Measurements from ENCODE around the gene BCL7C.

DNA sequence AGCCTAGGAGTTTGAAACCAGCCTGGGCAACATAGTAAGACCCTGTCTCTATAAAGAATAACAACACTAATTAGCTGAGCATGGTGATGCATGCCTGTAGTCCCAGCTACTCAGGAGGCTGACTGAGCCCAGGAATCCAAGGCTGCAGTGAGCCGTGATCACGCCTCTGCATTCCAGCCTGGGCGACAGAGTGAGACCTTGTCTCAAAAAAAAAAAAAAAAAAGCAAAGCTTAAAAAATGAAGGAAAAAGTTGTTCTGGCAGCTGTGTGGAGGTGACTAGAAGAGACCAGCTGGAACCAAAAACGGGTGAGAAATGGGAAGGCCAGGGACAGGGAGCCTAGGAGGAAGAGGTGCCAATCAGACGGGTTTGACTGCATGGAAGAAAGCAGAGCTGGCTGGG is 4.2 kb downstream of the BCL7C start:
- TF ChIP-seq CREB1 (IDR thresholded peaks at IDR 0.05; ENCODE audit: low read depth) (no peak), CEBPB (IDR thresholded peaks at IDR 0.05) (no peak), RAD21 (IDR thresholded peaks at IDR 0.05; ENCODE audit: low read depth) (no peak), TAF1 (IDR thresholded peaks at IDR 0.05; ENCODE audit: low read depth) (no peak), FOXM1 (IDR thresholded peaks at IDR 0.05; ENCODE audit: borderline replicate concordance, low read depth) (no peak), NFIC (IDR thresholded peaks at IDR 0.05) (no peak)
- TF ChIP-seq, protein P1, sequence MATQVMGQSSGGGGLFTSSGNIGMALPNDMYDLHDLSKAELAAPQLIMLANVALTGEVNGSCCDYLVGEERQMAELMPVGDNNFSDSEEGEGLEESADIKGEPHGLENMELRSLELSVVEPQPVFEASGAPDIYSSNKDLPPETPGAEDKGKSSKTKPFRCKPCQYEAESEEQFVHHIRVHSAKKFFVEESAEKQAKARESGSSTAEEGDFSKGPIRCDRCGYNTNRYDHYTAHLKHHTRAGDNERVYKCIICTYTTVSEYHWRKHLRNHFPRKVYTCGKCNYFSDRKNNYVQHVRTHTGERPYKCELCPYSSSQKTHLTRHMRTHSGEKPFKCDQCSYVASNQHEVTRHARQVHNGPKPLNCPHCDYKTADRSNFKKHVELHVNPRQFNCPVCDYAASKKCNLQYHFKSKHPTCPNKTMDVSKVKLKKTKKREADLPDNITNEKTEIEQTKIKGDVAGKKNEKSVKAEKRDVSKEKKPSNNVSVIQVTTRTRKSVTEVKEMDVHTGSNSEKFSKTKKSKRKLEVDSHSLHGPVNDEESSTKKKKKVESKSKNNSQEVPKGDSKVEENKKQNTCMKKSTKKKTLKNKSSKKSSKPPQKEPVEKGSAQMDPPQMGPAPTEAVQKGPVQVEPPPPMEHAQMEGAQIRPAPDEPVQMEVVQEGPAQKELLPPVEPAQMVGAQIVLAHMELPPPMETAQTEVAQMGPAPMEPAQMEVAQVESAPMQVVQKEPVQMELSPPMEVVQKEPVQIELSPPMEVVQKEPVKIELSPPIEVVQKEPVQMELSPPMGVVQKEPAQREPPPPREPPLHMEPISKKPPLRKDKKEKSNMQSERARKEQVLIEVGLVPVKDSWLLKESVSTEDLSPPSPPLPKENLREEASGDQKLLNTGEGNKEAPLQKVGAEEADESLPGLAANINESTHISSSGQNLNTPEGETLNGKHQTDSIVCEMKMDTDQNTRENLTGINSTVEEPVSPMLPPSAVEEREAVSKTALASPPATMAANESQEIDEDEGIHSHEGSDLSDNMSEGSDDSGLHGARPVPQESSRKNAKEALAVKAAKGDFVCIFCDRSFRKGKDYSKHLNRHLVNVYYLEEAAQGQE (IDR thresholded peaks at IDR 0.05; ENCODE audit: low read depth): no peak
- TF ChIP-seq, protein P2, sequence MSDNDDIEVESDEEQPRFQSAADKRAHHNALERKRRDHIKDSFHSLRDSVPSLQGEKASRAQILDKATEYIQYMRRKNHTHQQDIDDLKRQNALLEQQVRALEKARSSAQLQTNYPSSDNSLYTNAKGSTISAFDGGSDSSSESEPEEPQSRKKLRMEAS (IDR thresholded peaks at IDR 0.05): no peak
- TF ChIP-seq, protein P3, sequence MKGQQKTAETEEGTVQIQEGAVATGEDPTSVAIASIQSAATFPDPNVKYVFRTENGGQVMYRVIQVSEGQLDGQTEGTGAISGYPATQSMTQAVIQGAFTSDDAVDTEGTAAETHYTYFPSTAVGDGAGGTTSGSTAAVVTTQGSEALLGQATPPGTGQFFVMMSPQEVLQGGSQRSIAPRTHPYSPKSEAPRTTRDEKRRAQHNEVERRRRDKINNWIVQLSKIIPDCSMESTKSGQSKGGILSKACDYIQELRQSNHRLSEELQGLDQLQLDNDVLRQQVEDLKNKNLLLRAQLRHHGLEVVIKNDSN (IDR thresholded peaks at IDR 0.05): no peak

Data from Ishikawa (cell line).